ENCODE measurements around the gene SH3RF2.

The SH3RF2 gene

DNA sequence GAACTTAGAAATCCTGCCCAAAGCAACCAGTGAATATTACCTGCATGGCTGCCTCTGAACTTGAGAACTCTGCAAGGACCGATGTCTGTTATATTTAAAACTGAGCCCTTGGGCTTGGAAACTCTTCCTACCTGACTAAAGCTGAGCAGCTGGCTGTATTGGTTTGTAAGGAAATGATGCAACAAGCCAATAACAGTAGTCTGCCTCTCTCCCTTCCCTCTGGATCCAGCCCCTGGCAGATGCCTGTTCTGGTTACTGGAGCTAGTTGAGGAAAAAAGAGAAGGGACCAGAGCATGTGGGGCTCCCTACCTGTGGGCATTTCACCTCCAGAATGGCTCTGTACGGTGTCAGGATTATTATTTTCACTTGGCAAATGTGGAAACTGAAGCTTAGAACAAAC is 34.7 kb downstream of the SH3RF2 start:
- Histone ChIP-seq H3K27me3 (ENCODE audit: insufficient read depth, low read length) (no peaks in the 10 kb centered on the region), H3K9ac (ENCODE audit: low read depth, low read length) (no peak overlapping the region), H3K27ac (ENCODE audit: low read length) (no peak overlapping the region), H3K36me3 (ENCODE audit: insufficient read depth, low read depth, low read length) (no peaks in the 10 kb centered on the region), H3K4me1 (ENCODE audit: insufficient read depth, low read length) (no peaks in the 10 kb centered on the region), H3K9me3 (ENCODE audit: insufficient read depth, low read depth, low read length) (no peaks in the 10 kb centered on the region), H3K4me3 (ENCODE audit: low read length) (no peak overlapping the region)

DNA sequence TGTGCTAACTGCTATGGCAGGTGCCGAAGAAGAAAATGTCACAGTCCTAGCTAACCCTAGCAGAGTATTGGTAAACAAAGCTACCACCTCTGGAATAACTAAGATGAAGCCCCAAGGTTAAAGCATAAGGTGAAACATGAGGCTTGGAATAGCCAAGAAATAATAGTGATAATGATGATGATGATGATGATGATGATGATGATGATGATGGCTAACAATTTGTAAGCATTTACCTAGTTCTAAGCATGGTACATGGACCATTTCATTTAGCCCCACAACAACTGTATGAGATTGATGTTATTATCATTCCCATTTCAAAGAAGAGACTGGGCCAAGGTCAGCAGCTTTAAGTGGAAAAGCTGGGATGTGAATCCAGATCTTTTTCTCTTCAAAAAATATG is 35.3 kb downstream of the SH3RF2 start:
- no peak overlapping the region for H3K4me3 ChIP-seq (ENCODE audit: low read length)

DNA sequence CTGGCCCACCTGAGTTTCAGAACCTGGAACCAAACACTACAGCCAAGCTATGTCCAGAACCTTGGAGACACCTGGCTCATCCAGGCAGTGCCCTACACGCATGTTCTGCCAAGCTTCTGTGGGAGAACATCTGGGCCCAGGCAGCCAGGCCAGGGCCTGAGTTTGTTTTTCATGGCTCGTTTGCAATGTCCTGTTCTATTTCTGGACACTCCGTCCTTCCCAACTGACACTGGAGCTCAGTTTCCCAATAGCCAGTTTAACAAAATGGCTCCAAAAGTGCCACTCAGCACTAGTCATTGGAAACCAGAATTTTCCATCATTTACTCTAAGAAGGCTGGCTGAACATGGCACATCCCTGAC is 38.6 kb downstream of the SH3RF2 start:
- no peak overlapping the region for H3K9ac ChIP-seq (ENCODE audit: low read depth, low read length)
- no peaks in the 10 kb centered on the region for H3K36me3 ChIP-seq (ENCODE audit: insufficient read depth, low read depth, low read length)
- no peak overlapping the region for H3K27ac ChIP-seq (ENCODE audit: low read length)
- peaks cover 4% of the 10 kb centered on the region for H3K4me1 ChIP-seq (ENCODE audit: insufficient read depth, low read length)
- H3K27me3 ChIP-seq (ENCODE audit: insufficient read depth, low read length) = no peaks in the 10 kb centered on the region
- no peaks in the 10 kb centered on the region for H3K9me3 ChIP-seq (ENCODE audit: insufficient read depth, low read depth, low read length)
- no peak overlapping the region for H3K4me3 ChIP-seq (ENCODE audit: low read length)

More for the DNA sequence above, 35.3 kb downstream of the SH3RF2 start:
- H3K36me3 ChIP-seq (ENCODE audit: insufficient read depth, low read depth, low read length) = no peaks in the 10 kb centered on the region
- no peak overlapping the region for H3K27ac ChIP-seq (ENCODE audit: low read length)
- H3K4me1 ChIP-seq (ENCODE audit: insufficient read depth, low read length) = peaks cover 4% of the 10 kb centered on the region
- no peak overlapping the region for H3K9ac ChIP-seq (ENCODE audit: low read depth, low read length)
- H3K9me3 ChIP-seq (ENCODE audit: insufficient read depth, low read depth, low read length) = no peaks in the 10 kb centered on the region
- no peaks in the 10 kb centered on the region for H3K27me3 ChIP-seq (ENCODE audit: insufficient read depth, low read length)

DNA sequence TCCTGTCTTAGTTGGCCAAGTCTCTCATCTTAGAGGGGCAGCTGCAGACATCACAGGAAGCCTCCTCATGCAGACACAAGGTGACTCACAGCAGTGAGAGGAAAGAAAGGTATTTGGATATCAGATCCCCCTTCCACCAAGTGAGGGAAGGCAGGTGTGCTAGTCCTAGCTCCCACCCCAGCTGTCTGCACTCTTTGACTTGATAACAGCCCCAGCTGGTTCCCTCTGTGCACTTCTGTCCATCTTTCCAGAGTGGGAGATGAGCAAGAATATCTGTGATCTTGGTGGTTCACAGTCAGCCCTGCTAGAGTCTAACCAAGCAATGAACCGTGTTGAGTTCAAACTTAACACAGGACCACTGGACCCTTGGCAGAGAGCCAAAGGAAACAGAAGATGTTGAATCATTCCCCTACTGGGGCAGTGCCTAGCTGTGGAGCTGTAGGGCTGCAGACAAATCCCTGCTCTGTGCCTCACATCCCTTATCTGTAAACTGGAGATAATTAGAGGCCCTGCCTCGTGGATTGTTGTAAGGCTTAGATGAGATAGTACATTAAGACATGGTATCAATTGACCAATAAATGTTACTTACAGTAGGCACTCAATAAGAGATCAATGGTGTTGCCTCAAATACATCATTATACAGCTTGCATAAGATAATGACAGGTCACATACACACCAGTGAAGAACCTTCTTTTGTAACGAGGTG is 39.1 kb downstream of the SH3RF2 start:
- Histone ChIP-seq H3K4me1 (ENCODE audit: insufficient read depth, low read length) (peaks cover 4% of the 10 kb centered on the region), H3K9ac (ENCODE audit: low read depth, low read length) (no peak overlapping the region), H3K36me3 (ENCODE audit: insufficient read depth, low read depth, low read length) (no peaks in the 10 kb centered on the region), H3K27ac (ENCODE audit: low read length) (no peak overlapping the region), H3K4me3 (ENCODE audit: low read length) (no peak overlapping the region), H3K9me3 (ENCODE audit: insufficient read depth, low read depth, low read length) (no peaks in the 10 kb centered on the region), H3K27me3 (ENCODE audit: insufficient read depth, low read length) (no peaks in the 10 kb centered on the region)

DNA sequence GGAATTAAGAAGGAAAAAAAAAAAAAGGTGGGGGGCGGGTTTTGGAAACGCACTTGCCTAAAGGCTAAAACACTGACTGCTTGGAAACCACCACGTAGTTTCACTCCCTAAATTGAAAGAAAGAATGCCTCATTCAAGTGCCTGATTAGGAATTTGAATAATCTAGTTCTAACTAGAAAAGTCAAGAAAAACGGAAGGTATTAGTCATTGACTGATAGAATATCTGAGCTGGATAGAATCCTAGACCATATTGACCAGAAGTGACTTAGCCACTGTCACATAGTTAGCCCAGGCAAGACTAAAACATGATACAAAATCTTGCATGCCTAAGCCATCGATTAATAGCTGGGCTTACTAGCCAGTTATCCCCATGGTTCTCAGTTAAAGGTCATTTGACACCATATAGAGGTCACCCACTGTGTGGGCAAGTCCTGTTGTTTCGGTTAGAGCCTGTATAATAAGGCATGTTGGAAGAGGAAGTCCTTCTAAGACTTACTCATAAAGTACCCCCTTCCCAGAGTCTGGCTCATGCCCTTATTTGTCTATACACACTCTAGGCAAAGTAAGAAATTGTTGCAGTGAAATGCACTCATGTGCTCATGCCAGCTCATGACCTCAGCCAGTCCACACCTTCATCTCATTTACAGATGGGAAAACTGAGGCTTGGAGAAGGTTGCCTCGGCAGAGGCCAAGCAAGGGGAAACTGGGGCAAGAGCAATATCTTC is 40.2 kb downstream of the SH3RF2 start:
- H3K36me3 ChIP-seq (ENCODE audit: insufficient read depth, low read depth, low read length) = no peaks in the 10 kb centered on the region
- no peaks in the 10 kb centered on the region for H3K27me3 ChIP-seq (ENCODE audit: insufficient read depth, low read length)
- no peak overlapping the region for H3K27ac ChIP-seq (ENCODE audit: low read length)
- no peaks in the 10 kb centered on the region for H3K9me3 ChIP-seq (ENCODE audit: insufficient read depth, low read depth, low read length)
- no peak overlapping the region for H3K9ac ChIP-seq (ENCODE audit: low read depth, low read length)
- H3K4me3 ChIP-seq (ENCODE audit: low read length) = no peak overlapping the region
- peaks cover 7% of the 10 kb centered on the region for H3K4me1 ChIP-seq (ENCODE audit: insufficient read depth, low read length)

DNA sequence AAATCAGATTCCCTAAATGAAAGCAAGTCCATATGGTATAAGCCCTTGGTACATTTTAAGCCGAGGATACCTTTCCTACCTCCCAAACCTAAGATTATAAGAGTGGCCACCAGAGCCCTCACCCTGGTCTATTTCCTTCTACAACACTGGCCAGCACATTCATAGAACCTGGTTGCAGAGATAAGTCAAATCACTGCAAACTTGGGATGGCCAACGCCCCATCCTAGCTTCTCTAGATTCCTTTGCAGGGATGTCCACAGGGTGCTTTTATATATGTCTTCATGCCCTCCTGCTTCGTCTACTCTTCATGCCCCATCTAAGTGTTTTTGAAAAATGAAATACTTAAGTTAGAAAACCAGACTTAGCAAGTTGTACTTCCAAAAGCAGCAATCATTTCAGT is 41.8 kb downstream of the SH3RF2 start:
- H3K4me3 ChIP-seq (ENCODE audit: low read length) = no peak overlapping the region
- no peaks in the 10 kb centered on the region for H3K9me3 ChIP-seq (ENCODE audit: insufficient read depth, low read depth, low read length)
- peaks cover 12% of the 10 kb centered on the region for H3K4me1 ChIP-seq (ENCODE audit: insufficient read depth, low read length)

DNA sequence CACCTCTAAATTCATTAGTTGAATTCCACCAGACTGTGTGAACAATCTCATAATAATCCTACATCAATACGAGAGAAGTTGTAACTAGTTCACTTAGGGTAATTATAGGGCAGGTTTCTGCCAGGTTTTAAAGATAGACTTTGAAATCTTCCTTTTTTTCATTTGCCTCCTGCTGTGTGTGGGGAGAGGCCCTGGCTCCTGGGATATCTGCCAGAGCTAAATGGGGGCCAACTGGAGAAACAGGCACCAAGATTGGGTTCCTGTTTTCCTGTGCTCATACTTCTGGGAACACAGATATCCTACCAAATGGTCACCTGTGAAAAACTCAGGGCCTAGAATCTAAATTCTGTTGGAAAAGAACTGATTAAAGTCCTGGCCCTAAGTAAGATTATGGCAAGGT is 42.3 kb downstream of the SH3RF2 start:
- no peak overlapping the region for H3K27ac ChIP-seq (ENCODE audit: low read length)
- H3K4me1 ChIP-seq (ENCODE audit: insufficient read depth, low read length) = peaks cover 12% of the 10 kb centered on the region
- no peaks in the 10 kb centered on the region for H3K36me3 ChIP-seq (ENCODE audit: insufficient read depth, low read depth, low read length)
- H3K9me3 ChIP-seq (ENCODE audit: insufficient read depth, low read depth, low read length) = no peaks in the 10 kb centered on the region
- H3K9ac ChIP-seq (ENCODE audit: low read depth, low read length) = no peak overlapping the region
- no peaks in the 10 kb centered on the region for H3K27me3 ChIP-seq (ENCODE audit: insufficient read depth, low read length)
- H3K4me3 ChIP-seq (ENCODE audit: low read length) = no peak overlapping the region

More for the DNA sequence above, 41.8 kb downstream of the SH3RF2 start:
- Histone ChIP-seq H3K36me3 (ENCODE audit: insufficient read depth, low read depth, low read length) (no peaks in the 10 kb centered on the region), H3K27ac (ENCODE audit: low read length) (no peak overlapping the region), H3K27me3 (ENCODE audit: insufficient read depth, low read length) (no peaks in the 10 kb centered on the region), H3K9ac (ENCODE audit: low read depth, low read length) (no peak overlapping the region)

DNA sequence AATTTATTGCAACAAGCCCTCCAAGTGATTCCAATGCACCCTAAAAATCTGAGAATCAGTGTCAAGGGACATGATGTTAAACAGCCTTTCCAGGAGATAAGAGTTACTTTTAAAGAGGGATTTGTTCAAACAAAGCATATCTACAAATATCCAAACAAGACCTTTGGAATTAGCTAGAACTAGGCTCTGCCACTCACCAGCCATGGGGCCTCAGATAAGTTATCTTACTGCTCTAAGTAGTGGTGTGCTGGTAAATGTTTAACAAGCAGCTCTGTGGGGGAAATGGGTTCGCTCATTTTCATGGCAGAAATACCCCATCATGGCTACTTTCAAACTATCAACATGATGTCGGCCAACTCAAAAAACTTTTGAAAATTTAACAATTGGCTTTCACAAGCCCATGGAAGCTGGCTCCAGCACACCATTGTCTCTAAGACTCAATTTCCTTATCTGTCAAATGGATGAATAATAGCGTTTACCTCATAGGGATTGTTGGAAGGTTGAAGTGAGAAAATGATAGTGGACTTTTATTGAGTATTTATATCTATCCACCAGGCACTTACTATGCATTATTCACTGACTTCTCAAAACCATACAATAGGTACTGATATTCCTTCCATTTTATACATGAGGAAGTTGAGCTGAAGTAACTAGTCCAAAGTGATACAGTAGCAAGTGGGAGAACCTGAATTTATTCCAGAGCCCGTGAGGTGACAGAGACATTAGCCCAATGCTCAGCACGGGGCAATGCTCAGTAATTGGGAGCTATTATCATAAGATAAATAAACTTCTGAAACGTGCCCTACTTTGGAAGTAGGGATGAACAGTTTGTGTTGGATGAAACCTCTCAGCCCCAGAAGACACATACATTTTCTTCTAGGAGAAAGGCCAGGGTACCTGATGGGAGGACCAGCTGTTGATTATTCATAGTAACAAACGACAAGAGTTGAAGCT is 43.2 kb downstream of the SH3RF2 start:
- no peak overlapping the region for H3K4me3 ChIP-seq (ENCODE audit: low read length)
- H3K9ac ChIP-seq (ENCODE audit: low read depth, low read length) = no peak overlapping the region
- no peaks in the 10 kb centered on the region for H3K27me3 ChIP-seq (ENCODE audit: insufficient read depth, low read length)
- H3K27ac ChIP-seq (ENCODE audit: low read length) = no peak overlapping the region
- H3K9me3 ChIP-seq (ENCODE audit: insufficient read depth, low read depth, low read length) = no peaks in the 10 kb centered on the region
- H3K4me1 ChIP-seq (ENCODE audit: insufficient read depth, low read length) = peaks cover 12% of the 10 kb centered on the region
- H3K36me3 ChIP-seq (ENCODE audit: insufficient read depth, low read depth, low read length) = no peaks in the 10 kb centered on the region

DNA sequence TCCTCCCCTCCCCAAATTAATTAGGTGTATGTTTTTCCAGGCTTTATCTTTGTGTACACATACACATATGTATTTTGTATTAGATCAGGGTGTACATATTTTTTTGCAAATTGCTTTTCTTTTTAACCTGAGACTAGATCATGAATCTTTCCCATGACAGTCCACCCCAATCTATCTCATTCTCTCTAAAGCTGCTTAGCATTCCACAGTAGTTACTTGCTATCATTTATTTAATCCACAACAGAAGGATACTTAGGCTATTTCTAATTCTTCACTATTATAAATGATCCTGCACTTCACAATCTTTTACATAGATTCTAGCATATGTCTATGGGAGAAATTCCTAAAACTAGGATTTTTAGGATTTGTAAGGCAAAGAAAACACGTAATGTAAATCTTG is 43.9 kb downstream of the SH3RF2 start:
- Histone ChIP-seq H3K9me3 (ENCODE audit: insufficient read depth, low read depth, low read length) (no peaks in the 10 kb centered on the region), H3K4me1 (ENCODE audit: insufficient read depth, low read length) (peaks cover 12% of the 10 kb centered on the region), H3K27ac (ENCODE audit: low read length) (no peak overlapping the region), H3K9ac (ENCODE audit: low read depth, low read length) (no peak overlapping the region), H3K27me3 (ENCODE audit: insufficient read depth, low read length) (no peaks in the 10 kb centered on the region), H3K4me3 (ENCODE audit: low read length) (no peak overlapping the region), H3K36me3 (ENCODE audit: insufficient read depth, low read depth, low read length) (no peaks in the 10 kb centered on the region)

DNA sequence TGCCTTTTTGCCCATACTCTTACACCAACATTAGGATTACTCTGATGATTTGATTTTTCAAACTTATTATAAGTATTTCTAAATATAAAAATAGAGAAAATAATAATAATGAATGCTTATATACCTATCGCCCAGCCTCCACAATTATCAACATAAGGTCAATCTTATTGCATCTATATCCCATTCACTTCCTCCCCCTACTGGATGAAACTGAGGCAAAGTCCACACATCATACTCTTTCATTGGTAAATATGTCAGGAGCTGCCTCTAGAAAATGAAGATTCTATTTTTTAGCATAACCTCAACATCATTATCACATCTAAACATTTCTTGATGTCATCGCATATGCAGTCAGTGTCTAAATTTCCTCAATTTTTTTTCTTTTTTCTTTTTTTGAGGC is 44.3 kb downstream of the SH3RF2 start:
- Histone ChIP-seq H3K9me3 (ENCODE audit: insufficient read depth, low read depth, low read length) (no peaks in the 10 kb centered on the region), H3K27ac (ENCODE audit: low read length) (no peak overlapping the region), H3K27me3 (ENCODE audit: insufficient read depth, low read length) (no peaks in the 10 kb centered on the region), H3K36me3 (ENCODE audit: insufficient read depth, low read depth, low read length) (no peaks in the 10 kb centered on the region), H3K9ac (ENCODE audit: low read depth, low read length) (no peak overlapping the region), H3K4me1 (ENCODE audit: insufficient read depth, low read length) (peaks cover 12% of the 10 kb centered on the region), H3K4me3 (ENCODE audit: low read length) (no peak overlapping the region)

DNA sequence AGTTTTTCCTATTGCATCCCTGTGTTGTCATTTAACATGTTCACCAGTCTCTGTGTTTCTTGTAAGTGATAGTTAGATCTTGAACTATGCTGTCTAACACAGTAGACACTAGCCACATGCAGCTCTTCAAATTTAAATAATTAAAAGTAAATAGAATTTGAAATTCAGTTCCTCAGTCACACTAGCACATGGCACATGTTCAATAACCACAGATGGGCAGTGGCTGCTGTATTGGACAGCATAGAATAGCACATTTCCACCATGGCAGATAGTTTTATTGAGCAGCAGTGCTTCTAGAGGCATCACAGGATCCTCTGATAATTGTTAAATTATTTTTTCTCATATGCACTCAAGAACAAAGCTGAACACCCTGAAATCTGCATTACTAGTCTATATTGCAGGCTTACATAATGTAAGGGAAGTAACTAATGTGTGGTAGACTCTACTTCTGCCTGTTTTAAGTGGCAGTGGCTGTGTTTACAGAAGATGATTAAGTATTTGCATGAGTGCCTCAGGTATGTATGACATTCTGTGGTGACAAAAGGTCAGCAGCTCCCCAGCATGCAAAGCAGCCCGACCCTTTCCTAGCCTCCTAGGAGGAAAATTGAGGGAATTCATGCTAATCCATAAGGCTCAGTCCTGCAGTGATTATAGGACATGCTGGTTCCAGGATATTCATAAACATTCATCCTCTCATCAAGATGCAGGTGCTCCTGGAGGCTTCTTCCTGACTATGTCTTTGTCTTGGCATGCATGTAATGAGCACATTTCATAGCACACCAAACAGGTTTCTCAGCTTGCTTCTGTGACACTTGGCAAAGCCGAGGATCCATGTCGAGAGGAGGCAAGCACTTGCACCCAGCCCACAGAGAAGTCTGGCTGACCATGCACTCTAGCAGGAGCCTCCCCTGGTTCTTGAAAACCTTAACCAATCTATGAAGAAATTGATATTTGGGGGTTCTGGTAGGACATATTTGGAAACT is 45.5 kb downstream of the SH3RF2 start:
- H3K27ac ChIP-seq (ENCODE audit: low read length) = no peak overlapping the region
- H3K9me3 ChIP-seq (ENCODE audit: insufficient read depth, low read depth, low read length) = no peaks in the 10 kb centered on the region
- H3K9ac ChIP-seq (ENCODE audit: low read depth, low read length) = no peak overlapping the region
- no peaks in the 10 kb centered on the region for H3K36me3 ChIP-seq (ENCODE audit: insufficient read depth, low read depth, low read length)
- H3K4me1 ChIP-seq (ENCODE audit: insufficient read depth, low read length) = peaks cover 8% of the 10 kb centered on the region; the same call in 1 of the 2 replicates
- H3K4me3 ChIP-seq (ENCODE audit: low read length) = no peak overlapping the region
- H3K27me3 ChIP-seq (ENCODE audit: insufficient read depth, low read length) = no peaks in the 10 kb centered on the region

Data from iPS-20b (cell line).